ENCODE measurements around the gene BEAN1.

Gene BEAN1

DNA sequence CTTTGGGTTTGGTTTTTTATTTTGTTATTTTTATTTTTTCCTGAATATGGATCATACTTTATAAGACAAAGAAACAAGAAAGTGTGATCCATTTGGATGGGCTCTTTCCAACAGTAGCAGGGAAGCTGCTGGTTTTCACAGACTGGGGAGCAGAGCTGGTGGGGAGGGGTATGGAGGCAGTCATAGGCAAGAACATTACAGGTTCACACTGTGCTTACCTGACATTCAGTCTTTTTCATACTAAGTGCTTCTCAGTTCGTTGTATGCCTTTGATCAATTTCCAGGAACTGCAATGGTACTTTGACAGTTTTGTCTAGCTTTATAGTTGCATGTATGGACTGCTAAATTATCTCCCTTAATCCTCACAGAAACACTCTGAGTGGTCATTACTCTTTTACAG lies 27.7 kb downstream of the BEAN1 start:
- no peaks in the 10 kb centered on the region for H3K36me3 ChIP-seq (ENCODE audit: control insufficient read depth in 2 of 2, insufficient read depth in 1 of 2, low read length in 2 of 2)
- TF ChIP-seq ZNF837 (tag by site-specific recombination; IDR thresholded peaks at IDR 0.05) (no peak), ZNF785 (tag by site-specific recombination; IDR thresholded peaks at IDR 0.05) (no peak), SP2 (tag by site-specific recombination; IDR thresholded peaks at IDR 0.05) (no peak), ZNF350 (tag by site-specific recombination; IDR thresholded peaks at IDR 0.05) (no peak), ZNF544 (tag by site-specific recombination; IDR thresholded peaks at IDR 0.05) (no peak), ZNF214 (tag by site-specific recombination; IDR thresholded peaks at IDR 0.05; ENCODE audit: borderline replicate concordance) (no peak), ZNF366 (tag by site-specific recombination; conservative IDR thresholded peaks at IDR 0.05) (no peak)
- TF ChIP-seq, protein P1, sequence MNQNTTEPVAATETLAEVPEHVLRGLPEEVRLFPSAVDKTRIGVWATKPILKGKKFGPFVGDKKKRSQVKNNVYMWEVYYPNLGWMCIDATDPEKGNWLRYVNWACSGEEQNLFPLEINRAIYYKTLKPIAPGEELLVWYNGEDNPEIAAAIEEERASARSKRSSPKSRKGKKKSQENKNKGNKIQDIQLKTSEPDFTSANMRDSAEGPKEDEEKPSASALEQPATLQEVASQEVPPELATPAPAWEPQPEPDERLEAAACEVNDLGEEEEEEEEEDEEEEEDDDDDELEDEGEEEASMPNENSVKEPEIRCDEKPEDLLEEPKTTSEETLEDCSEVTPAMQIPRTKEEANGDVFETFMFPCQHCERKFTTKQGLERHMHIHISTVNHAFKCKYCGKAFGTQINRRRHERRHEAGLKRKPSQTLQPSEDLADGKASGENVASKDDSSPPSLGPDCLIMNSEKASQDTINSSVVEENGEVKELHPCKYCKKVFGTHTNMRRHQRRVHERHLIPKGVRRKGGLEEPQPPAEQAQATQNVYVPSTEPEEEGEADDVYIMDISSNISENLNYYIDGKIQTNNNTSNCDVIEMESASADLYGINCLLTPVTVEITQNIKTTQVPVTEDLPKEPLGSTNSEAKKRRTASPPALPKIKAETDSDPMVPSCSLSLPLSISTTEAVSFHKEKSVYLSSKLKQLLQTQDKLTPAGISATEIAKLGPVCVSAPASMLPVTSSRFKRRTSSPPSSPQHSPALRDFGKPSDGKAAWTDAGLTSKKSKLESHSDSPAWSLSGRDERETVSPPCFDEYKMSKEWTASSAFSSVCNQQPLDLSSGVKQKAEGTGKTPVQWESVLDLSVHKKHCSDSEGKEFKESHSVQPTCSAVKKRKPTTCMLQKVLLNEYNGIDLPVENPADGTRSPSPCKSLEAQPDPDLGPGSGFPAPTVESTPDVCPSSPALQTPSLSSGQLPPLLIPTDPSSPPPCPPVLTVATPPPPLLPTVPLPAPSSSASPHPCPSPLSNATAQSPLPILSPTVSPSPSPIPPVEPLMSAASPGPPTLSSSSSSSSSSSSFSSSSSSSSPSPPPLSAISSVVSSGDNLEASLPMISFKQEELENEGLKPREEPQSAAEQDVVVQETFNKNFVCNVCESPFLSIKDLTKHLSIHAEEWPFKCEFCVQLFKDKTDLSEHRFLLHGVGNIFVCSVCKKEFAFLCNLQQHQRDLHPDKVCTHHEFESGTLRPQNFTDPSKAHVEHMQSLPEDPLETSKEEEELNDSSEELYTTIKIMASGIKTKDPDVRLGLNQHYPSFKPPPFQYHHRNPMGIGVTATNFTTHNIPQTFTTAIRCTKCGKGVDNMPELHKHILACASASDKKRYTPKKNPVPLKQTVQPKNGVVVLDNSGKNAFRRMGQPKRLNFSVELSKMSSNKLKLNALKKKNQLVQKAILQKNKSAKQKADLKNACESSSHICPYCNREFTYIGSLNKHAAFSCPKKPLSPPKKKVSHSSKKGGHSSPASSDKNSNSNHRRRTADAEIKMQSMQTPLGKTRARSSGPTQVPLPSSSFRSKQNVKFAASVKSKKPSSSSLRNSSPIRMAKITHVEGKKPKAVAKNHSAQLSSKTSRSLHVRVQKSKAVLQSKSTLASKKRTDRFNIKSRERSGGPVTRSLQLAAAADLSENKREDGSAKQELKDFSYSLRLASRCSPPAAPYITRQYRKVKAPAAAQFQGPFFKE (tag by site-specific recombination; IDR thresholded peaks at IDR 0.05; ENCODE audit: borderline replicate concordance) = no peak
- TF ChIP-seq, protein P2, sequence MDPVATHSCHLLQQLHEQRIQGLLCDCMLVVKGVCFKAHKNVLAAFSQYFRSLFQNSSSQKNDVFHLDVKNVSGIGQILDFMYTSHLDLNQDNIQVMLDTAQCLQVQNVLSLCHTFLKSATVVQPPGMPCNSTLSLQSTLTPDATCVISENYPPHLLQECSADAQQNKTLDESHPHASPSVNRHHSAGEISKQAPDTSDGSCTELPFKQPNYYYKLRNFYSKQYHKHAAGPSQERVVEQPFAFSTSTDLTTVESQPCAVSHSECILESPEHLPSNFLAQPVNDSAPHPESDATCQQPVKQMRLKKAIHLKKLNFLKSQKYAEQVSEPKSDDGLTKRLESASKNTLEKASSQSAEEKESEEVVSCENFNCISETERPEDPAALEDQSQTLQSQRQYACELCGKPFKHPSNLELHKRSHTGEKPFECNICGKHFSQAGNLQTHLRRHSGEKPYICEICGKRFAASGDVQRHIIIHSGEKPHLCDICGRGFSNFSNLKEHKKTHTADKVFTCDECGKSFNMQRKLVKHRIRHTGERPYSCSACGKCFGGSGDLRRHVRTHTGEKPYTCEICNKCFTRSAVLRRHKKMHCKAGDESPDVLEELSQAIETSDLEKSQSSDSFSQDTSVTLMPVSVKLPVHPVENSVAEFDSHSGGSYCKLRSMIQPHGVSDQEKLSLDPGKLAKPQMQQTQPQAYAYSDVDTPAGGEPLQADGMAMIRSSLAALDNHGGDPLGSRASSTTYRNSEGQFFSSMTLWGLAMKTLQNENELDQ (tag by site-specific recombination; IDR thresholded peaks at IDR 0.05; ENCODE audit: low read depth) = no peak
- TF ChIP-seq, protein P3, sequence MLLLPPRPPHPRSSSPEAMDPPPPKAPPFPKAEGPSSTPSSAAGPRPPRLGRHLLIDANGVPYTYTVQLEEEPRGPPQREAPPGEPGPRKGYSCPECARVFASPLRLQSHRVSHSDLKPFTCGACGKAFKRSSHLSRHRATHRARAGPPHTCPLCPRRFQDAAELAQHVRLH (tag by site-specific recombination; IDR thresholded peaks at IDR 0.05) = no peak
- H3K4me1 ChIP-seq (ENCODE audit: control insufficient read depth, insufficient read depth, low read length) = no peaks in the 10 kb centered on the region
- H3K9me3 ChIP-seq (ENCODE audit: control insufficient read depth, insufficient read depth, low read depth, low read length) = no peaks in the 10 kb centered on the region
- no peak overlapping the region for H3K4me3 ChIP-seq (ENCODE audit: low read depth, low read length)
- ChIA-PET CTCF (interaction anchor here (0.5 to 3.1 kb wide), 2 partner anchors 19 to 49 kb away, joined by 3 to 8 read pairs; no protein-coding TSS in a partner anchor), POLR2A (no interaction called here)
- no peak overlapping the region for H3K27ac ChIP-seq (ENCODE audit: extremely low read depth, low read depth, low read length)

DNA sequence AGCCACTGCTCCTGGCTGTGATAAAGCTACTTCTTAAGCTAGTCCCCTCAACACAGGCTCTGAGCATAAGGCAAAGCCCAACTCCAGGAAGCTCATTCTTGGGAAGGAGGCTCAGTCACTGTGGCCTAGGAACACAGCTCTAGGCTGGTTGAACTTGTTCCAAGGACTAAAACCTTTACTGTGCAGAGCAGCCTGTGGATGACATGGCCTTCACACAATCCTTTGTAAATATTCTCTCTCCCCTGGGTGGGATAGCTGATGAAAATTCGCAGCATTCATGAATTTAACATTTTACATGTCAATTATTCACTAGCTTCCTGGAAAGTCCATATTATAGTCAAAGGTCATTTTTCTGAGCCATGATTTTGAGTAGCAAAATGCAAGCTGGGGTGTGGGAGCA lies 28.9 kb downstream of the BEAN1 start:
- CTCF ChIA-PET = interaction anchor here (0.6 to 3.1 kb wide), 3 partner anchors 12 to 50 kb away, joined by 4 to 8 read pairs (median 4); no protein-coding TSS in a partner anchor
- no peak overlapping the region for H3K4me3 ChIP-seq (ENCODE audit: low read depth, low read length)
- no peak overlapping the region for H3K27ac ChIP-seq (ENCODE audit: extremely low read depth, low read depth, low read length)
- no peaks in the 10 kb centered on the region for H3K36me3 ChIP-seq (ENCODE audit: control insufficient read depth in 2 of 2, insufficient read depth in 1 of 2, low read length in 2 of 2)
- H3K9me3 ChIP-seq (ENCODE audit: control insufficient read depth, insufficient read depth, low read depth, low read length) = no peaks in the 10 kb centered on the region
- H3K4me1 ChIP-seq (ENCODE audit: control insufficient read depth, insufficient read depth, low read length) = no peaks in the 10 kb centered on the region
- POLR2A ChIA-PET = no interaction called here
- no peak for TF ChIP-seq ZBTB20 (tag by site-specific recombination; IDR thresholded peaks at IDR 0.05)
- TF ChIP-seq, protein P4, sequence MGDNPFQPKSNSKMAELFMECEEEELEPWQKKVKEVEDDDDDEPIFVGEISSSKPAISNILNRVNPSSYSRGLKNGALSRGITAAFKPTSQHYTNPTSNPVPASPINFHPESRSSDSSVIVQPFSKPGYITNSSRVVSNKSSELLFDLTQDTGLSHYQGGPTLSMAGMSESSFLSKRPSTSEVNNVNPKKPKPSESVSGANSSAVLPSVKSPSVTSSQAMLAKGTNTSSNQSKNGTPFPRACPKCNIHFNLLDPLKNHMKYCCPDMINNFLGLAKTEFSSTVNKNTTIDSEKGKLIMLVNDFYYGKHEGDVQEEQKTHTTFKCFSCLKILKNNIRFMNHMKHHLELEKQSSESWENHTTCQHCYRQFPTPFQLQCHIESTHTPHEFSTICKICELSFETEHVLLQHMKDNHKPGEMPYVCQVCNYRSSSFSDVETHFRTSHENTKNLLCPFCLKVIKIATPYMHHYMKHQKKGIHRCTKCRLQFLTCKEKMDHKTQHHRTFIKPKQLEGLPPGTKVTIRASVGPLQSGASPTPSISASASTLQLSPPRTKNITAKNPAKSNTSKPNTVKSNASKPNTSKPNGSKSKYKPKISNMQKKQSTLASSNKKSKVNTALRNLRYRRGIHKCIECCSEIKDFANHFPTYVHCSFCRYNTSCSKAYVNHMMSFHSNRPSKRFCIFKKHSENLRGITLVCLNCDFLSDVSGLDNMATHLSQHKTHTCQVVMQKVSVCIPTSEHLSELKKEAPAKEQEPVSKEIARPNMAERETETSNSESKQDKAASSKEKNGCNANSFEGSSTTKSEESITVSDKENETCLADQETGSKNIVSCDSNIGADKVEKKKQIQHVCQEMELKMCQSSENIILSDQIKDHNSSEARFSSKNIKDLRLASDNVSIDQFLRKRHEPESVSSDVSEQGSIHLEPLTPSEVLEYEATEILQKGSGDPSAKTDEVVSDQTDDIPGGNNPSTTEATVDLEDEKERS (tag by site-specific recombination; IDR thresholded peaks at IDR 0.05) = no peak
- TF ChIP-seq ZNF48 (tag by site-specific recombination; IDR thresholded peaks at IDR 0.05) = no peak
- no peak for TF ChIP-seq KLF8 (tag by site-specific recombination; IDR thresholded peaks at IDR 0.05)
- TF ChIP-seq ZNF114 (tag by site-specific recombination; IDR thresholded peaks at IDR 0.05) = no peak
- TF ChIP-seq ZBTB7A (tag by site-specific recombination; IDR thresholded peaks at IDR 0.05; ENCODE audit: low read depth) = no peak
- TF ChIP-seq GLI2 (tag by site-specific recombination; IDR thresholded peaks at IDR 0.05; ENCODE audit: borderline replicate concordance, low read depth) = no peak
- TF ChIP-seq ZNF600 (tag by site-specific recombination; IDR thresholded peaks at IDR 0.05) = no peak
- TF ChIP-seq GFI1B (tag by site-specific recombination; IDR thresholded peaks at IDR 0.05) = no peak
- no peak for TF ChIP-seq ZNF571 (tag by site-specific recombination; IDR thresholded peaks at IDR 0.05)
- no peak for TF ChIP-seq ZNF830 (tag by site-specific recombination; IDR thresholded peaks at IDR 0.05; ENCODE audit: low read depth)
- TF ChIP-seq ZNF211 (tag by site-specific recombination; IDR thresholded peaks at IDR 0.05; ENCODE audit: low read depth) = no peak

Data from HEK293 (cell line).